ENCODE measurements around the gene KIF3B.

Gene KIF3B

DNA sequence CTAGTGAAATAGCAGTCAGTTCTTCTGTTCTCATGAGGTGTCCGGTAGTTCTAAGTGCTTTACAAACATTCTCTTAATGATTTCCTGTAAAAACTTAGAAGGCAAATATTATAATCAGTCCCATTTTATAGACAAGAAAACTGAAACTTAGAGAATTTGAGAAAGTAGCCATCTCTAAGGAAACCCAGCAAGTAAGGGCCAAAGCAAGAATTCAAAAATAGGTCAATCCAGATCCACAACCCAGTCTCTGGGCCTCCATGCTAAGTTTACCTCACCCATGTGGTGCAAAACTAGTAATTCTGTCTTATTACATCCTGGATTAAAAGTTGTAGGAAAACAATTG is 53.1 kb downstream of the KIF3B start:
- Histone ChIP-seq H3K4me3 (replicated peaks; ENCODE audit: insufficient read depth, low read length) (no peak overlapping the region), H3K27ac (replicated peaks) (no peak overlapping the region), H3K27me3 (ENCODE audit: insufficient read depth, poor library complexity, severe bottlenecking) (no peaks in the 10 kb centered on the region)
- TF ChIP-seq SPI1 (IDR thresholded peaks at IDR 0.05; ENCODE audit: borderline replicate concordance, low read depth) (no peak), POLR2AphosphoS5 (IDR thresholded peaks at IDR 0.05; ENCODE audit: low read depth) (no peak), GABPA (IDR thresholded peaks at IDR 0.05; ENCODE audit: low read depth) (no peak)
- TF ChIP-seq, protein P1, sequence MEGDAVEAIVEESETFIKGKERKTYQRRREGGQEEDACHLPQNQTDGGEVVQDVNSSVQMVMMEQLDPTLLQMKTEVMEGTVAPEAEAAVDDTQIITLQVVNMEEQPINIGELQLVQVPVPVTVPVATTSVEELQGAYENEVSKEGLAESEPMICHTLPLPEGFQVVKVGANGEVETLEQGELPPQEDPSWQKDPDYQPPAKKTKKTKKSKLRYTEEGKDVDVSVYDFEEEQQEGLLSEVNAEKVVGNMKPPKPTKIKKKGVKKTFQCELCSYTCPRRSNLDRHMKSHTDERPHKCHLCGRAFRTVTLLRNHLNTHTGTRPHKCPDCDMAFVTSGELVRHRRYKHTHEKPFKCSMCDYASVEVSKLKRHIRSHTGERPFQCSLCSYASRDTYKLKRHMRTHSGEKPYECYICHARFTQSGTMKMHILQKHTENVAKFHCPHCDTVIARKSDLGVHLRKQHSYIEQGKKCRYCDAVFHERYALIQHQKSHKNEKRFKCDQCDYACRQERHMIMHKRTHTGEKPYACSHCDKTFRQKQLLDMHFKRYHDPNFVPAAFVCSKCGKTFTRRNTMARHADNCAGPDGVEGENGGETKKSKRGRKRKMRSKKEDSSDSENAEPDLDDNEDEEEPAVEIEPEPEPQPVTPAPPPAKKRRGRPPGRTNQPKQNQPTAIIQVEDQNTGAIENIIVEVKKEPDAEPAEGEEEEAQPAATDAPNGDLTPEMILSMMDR (IDR thresholded peaks at IDR 0.05; ENCODE audit: insufficient read depth, low read length), result no peak
- TF ChIP-seq, protein P2, sequence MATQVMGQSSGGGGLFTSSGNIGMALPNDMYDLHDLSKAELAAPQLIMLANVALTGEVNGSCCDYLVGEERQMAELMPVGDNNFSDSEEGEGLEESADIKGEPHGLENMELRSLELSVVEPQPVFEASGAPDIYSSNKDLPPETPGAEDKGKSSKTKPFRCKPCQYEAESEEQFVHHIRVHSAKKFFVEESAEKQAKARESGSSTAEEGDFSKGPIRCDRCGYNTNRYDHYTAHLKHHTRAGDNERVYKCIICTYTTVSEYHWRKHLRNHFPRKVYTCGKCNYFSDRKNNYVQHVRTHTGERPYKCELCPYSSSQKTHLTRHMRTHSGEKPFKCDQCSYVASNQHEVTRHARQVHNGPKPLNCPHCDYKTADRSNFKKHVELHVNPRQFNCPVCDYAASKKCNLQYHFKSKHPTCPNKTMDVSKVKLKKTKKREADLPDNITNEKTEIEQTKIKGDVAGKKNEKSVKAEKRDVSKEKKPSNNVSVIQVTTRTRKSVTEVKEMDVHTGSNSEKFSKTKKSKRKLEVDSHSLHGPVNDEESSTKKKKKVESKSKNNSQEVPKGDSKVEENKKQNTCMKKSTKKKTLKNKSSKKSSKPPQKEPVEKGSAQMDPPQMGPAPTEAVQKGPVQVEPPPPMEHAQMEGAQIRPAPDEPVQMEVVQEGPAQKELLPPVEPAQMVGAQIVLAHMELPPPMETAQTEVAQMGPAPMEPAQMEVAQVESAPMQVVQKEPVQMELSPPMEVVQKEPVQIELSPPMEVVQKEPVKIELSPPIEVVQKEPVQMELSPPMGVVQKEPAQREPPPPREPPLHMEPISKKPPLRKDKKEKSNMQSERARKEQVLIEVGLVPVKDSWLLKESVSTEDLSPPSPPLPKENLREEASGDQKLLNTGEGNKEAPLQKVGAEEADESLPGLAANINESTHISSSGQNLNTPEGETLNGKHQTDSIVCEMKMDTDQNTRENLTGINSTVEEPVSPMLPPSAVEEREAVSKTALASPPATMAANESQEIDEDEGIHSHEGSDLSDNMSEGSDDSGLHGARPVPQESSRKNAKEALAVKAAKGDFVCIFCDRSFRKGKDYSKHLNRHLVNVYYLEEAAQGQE (IDR thresholded peaks at IDR 0.05; ENCODE audit: insufficient replicate concordance, low read depth), result no peak
- no peak for DNase-seq (ENCODE audit: low read depth in 1 of 2, low spot score in 1 of 2)

DNA sequence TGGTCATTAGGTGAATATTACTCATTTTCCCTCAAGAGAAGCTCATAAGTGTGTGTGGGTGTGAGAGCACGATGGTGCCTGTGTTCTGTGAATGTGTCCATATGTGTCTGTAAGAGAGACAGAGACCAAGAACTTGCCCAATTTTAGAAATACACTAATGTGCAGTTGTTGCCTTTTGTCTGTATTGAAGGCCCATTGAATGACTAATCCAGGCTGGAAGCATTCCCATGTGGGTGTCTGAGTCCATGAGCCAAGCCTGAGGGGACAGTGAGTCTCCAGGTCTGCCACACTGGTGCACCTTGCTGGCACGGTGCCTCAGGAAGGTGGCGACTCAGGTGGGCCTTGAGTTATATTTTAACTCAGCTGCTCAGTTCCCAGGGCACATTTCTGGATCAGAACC is 55.2 kb downstream of the KIF3B start:
- Histone ChIP-seq H3K27me3 (ENCODE audit: insufficient read depth, poor library complexity, severe bottlenecking) (no peaks in the 10 kb centered on the region), H3K4me3 (replicated peaks; ENCODE audit: insufficient read depth, low read length) (no peak overlapping the region), H3K27ac (replicated peaks) (no peak overlapping the region)
- TF ChIP-seq POLR2AphosphoS5 (IDR thresholded peaks at IDR 0.05; ENCODE audit: low read depth) (no peak), SPI1 (IDR thresholded peaks at IDR 0.05; ENCODE audit: borderline replicate concordance, low read depth) (no peak), GABPA (IDR thresholded peaks at IDR 0.05; ENCODE audit: low read depth) (no peak)
- TF ChIP-seq, protein P2 (IDR thresholded peaks at IDR 0.05; ENCODE audit: insufficient replicate concordance, low read depth), result no peak
- no peak for DNase-seq (ENCODE audit: low read depth in 1 of 2, low spot score in 1 of 2)

DNA sequence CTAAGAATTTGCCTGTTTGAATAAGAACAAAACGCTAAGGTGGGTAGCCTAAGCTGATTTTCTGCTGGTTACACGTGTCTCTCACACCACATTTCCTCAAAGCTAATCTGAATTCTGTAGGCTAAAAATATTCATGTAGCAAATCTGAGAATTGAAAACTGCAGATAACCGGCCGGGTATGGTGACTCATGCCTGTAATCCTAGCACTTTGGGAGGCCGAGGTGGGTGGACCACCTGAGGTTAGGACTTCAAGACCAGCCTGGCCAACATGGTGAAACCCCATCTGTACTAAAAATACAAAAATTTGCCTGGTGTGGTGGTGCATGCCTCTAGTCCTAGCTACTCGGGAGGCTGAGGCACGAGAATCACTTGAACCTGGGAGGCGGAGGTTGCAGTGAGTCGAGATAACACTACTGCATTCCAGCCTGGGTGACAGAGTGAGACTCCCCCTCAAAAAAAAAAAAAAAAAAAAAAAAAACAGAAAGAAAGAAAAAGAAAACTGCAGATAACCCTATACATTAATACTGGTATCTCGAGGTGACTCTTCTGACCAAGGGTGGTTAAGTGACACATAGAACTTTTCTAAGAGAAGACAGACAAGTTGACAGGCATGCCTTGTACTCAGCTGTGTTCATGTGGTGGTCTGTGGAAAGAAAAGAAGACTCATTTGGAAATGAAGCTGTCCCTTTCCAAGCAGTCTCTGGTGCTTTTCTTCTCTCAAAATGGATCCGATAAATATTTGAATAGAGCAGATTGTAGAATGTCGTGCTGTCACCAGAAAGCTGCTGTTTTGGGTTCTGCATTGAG is 55.9 kb downstream of the KIF3B start:
- TF ChIP-seq GABPA (IDR thresholded peaks at IDR 0.05; ENCODE audit: low read depth) (no peak), SPI1 (IDR thresholded peaks at IDR 0.05; ENCODE audit: borderline replicate concordance, low read depth) (no peak), POLR2AphosphoS5 (IDR thresholded peaks at IDR 0.05; ENCODE audit: low read depth) (no peak)
- TF ChIP-seq, protein P1 (IDR thresholded peaks at IDR 0.05; ENCODE audit: insufficient read depth, low read length), result no peak
- TF ChIP-seq, protein P2 (IDR thresholded peaks at IDR 0.05; ENCODE audit: insufficient replicate concordance, low read depth), result no peak
- no peak overlapping the region for H3K27ac ChIP-seq (replicated peaks)
- DNase-seq (ENCODE audit: low read depth in 1 of 2, low spot score in 1 of 2), result no peak
- H3K4me3 ChIP-seq (replicated peaks; ENCODE audit: insufficient read depth, low read length), result no peak overlapping the region
- no peaks in the 10 kb centered on the region for H3K27me3 ChIP-seq (ENCODE audit: insufficient read depth, poor library complexity, severe bottlenecking)

Measured in HL-60 (cell line).